Thyroid gland (tissue), 4 donors: ENCODE results near the gene CEACAM5.

Experiments
- CTCF ChIP-seq, 6 experiments: fragments of 200-600 bp in 3 of 6; fragments of 450-650 bp in 3 of 6; sonication (generic) in 3 of 6; IDR thresholded peaks; one replicate each; pipeline ENCODE4 v1.5.1; 2016 to 2019; ENCODE audit warnings: antibody characterized with exemption in 6 of 6, mild to moderate bottlenecking in 2 of 6, inconsistent platforms in 1 of 6, moderate library complexity in 1 of 6
- POLR2A ChIP-seq, 2 donors: fragments of 450-650 bp; IDR thresholded peaks; one replicate each; pipeline ENCODE4 v1.6.1; 2017; ENCODE audit warnings: antibody characterized with exemption in 2 of 2, mild to moderate bottlenecking in 2 of 2, moderate library complexity in 1 of 2

GRCh38 chr19:41696402-41697197 is 11.8 kb upstream of the CEACAM5 start:
- TF ChIP-seq POLR2A (IDR thresholded peaks at IDR 0.05) (no peak), CTCF (IDR thresholded peaks at IDR 0.05) (no peak)
